ENCODE results near the gene MLLT3. TPM values are rescaled to one million over a fixed set of nuclear protein-coding genes. Genes with fewer than 3 reads are reported as not detected.

The MLLT3 gene
- total RNA-seq, 2 donors from 2014 or later, result 5.6 to 5.7 TPM

DNA sequence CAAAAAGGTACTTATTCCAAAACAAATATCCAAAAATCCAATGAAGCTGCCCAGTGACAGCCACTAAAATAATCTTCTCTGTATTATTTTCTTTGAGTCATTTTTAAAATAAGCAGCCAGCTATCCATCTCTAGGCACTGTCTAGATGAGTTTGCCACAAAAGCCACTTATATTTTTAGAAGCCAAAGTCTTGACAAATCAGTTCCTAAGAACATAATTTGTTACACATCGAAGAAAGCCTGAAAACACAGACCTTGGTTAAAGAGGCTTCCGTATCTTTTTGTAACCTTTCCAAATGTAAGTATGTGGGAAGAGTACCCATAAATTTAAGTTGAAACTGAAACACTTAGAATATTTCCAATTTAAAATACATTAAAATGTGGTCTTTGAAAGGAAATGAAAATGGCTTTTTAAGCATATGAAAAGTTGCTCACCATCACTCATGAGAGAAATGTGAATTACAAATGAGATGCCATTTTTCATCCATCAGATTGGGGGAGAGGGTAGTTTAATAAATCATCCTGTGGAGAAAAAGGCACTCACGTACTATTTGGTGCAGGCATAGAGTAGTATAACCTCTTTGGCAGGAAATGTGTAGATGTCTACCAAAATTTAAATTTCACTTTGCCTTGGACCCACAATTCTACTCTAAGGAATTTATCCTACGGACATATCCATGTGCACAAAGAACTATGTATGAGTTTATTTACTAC is 180.4 kb downstream of the MLLT3 start:
- no peak overlapping the region for H3K4me3 ChIP-seq
- no peak for TF ChIP-seq POLR2A (IDR thresholded peaks at IDR 0.05)
- TF ChIP-seq, protein P1, sequence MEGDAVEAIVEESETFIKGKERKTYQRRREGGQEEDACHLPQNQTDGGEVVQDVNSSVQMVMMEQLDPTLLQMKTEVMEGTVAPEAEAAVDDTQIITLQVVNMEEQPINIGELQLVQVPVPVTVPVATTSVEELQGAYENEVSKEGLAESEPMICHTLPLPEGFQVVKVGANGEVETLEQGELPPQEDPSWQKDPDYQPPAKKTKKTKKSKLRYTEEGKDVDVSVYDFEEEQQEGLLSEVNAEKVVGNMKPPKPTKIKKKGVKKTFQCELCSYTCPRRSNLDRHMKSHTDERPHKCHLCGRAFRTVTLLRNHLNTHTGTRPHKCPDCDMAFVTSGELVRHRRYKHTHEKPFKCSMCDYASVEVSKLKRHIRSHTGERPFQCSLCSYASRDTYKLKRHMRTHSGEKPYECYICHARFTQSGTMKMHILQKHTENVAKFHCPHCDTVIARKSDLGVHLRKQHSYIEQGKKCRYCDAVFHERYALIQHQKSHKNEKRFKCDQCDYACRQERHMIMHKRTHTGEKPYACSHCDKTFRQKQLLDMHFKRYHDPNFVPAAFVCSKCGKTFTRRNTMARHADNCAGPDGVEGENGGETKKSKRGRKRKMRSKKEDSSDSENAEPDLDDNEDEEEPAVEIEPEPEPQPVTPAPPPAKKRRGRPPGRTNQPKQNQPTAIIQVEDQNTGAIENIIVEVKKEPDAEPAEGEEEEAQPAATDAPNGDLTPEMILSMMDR (IDR thresholded peaks at IDR 0.05), result no peak
- WGBS, 2 donors, result 82 to 90% methylated on average over 4 of the region's 4 CpGs

DNA sequence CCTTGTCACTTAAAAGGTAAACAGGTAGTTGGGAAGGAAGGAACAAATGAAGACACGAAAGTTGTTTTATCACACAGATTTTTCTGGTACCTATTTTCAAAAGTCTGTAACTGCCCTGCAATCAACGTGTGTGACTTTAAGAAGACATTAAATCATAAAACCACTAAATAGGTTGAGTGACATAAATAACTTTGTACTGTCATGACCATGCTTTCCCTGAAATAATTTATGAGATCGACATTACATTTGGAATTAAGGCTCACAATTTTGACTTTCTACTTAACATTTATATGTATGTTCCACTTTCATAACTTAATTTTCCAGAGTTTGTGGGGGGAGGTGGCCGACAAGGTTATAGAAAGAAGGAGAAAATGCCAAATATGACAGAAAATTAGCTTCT is 181.1 kb downstream of the MLLT3 start:
- H3K36me3 ChIP-seq (replicated peaks in 1 of 2; ENCODE audit: insufficient read depth in 1 of 2, low read depth in 2 of 2), result no peaks in the 10 kb centered on the region
- no peaks in the 10 kb centered on the region for H3K9me3 ChIP-seq
- intact Hi-C loops (cut with DNase I), result no loop called here
- TF ChIP-seq POLR2A (IDR thresholded peaks at IDR 0.05), result no peak
- TF ChIP-seq, protein P1 (IDR thresholded peaks at IDR 0.05), result no peak
- DNase-seq, result no peak
- WGBS, 2 donors, result 65 to 75% methylated on average over 4 of the region's 4 CpGs
- no peaks in the 10 kb centered on the region for H3K4me1 ChIP-seq
- no peak overlapping the region for H3K4me3 ChIP-seq
- ATAC-seq, result no peak
- H3K27ac ChIP-seq, result no peak overlapping the region
- no peaks in the 10 kb centered on the region for H3K27me3 ChIP-seq

More for the DNA sequence above, 180.4 kb downstream of the MLLT3 start:
- intact Hi-C loops (cut with DNase I), result no loop called here
- no peaks in the 10 kb centered on the region for H3K9me3 ChIP-seq
- no peaks in the 10 kb centered on the region for H3K36me3 ChIP-seq (replicated peaks in 1 of 2; ENCODE audit: insufficient read depth in 1 of 2, low read depth in 2 of 2)
- H3K27ac ChIP-seq, result no peak overlapping the region
- H3K4me1 ChIP-seq, result no peaks in the 10 kb centered on the region
- ATAC-seq (no peak), DNase-seq (no peak)
- no peaks in the 10 kb centered on the region for H3K27me3 ChIP-seq

DNA sequence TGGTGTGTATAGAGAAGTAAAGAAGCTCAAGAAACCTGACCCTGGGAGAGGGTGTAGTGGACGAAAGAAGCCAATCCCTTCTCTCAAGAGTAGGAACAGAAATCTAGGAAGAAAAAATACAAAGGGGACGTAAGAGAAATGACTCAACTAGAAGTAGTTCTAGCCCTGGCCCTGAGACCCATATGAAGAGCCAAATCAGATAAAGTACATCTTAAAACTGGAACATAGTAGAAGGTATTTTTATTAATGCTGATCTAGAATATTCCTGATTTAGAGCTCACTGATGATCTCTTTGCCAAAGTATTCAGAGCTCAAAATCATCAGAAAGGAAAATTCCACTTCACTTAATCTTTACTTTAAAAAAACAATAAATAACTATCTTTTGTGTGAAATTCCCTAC is 184.8 kb downstream of the MLLT3 start:
- DNase-seq, result no peak
- Histone ChIP-seq H3K4me1 (no peaks in the 10 kb centered on the region), H3K9me3 (no peaks in the 10 kb centered on the region), H3K4me3 (no peak overlapping the region), H3K36me3 (replicated peaks in 1 of 2; ENCODE audit: insufficient read depth in 1 of 2, low read depth in 2 of 2) (no peaks in the 10 kb centered on the region), H3K27me3 (no peaks in the 10 kb centered on the region), H3K27ac (no peak overlapping the region)
- intact Hi-C loops (cut with DNase I), result no loop called here
- ATAC-seq, result no peak
- 70 to 77% methylated on average over 2 of the region's 2 CpGs for WGBS, 2 donors
- TF ChIP-seq, protein P1 (IDR thresholded peaks at IDR 0.05), result no peak
- no peak for TF ChIP-seq POLR2A (IDR thresholded peaks at IDR 0.05)

DNA sequence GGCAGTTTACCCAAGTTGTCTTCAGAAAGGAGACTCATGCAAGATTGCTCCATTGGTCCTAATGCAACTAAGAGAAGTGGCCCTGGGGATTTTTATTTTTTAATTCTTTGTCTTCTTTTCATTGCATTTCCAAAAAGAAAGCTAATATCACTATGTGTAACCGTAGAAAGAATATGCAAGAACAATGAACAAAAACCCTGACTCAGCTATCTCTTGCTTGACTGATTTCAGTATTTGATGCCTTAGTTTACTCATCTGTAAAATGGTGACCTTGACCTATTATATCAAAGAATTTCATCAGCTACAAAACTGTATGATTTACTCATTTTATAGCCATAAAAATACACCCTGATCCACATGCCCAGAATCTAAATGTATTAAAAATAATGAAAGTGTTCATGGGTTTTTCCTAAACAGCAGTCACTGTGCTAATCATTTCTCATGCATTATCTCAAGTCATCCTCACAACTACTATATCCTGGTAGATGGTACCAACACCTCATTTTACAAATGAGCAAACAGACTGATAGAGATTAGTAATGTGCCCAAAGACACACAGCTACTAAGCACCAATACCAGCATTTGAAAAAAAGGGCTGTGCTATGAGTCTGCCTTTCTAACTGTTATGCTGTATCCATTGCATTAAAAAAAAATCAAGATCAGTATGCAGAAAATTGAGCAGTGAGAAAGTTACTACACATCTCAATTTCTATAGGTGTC is 185.7 kb downstream of the MLLT3 start:
- no peaks in the 10 kb centered on the region for H3K9me3 ChIP-seq
- TF ChIP-seq, protein P1 (IDR thresholded peaks at IDR 0.05), result no peak
- no peak for TF ChIP-seq POLR2A (IDR thresholded peaks at IDR 0.05)
- no peaks in the 10 kb centered on the region for H3K36me3 ChIP-seq (replicated peaks in 1 of 2; ENCODE audit: insufficient read depth in 1 of 2, low read depth in 2 of 2)
- no peak overlapping the region for H3K27ac ChIP-seq
- H3K4me3 ChIP-seq, result no peak overlapping the region
- ATAC-seq (no peak), DNase-seq (no peak)
- no peaks in the 10 kb centered on the region for H3K27me3 ChIP-seq
- H3K4me1 ChIP-seq, result no peaks in the 10 kb centered on the region
- intact Hi-C loops (cut with DNase I), result no loop called here
- whole genome bisulfite sequencing, 2 donors, result 88 to 100% methylated on average over 1 of the region's 1 CpG

Measured in body of pancreas (tissue), 4 donors.